Islet precursor cell (in vitro differentiated cells): ENCODE data around the gene RNASE7.

Experiments
- DNase-seq: peaks from one replicate; pipeline ENCODE4 v3.0.0-alpha.2; 2018

RNASE7 gene

GRCh38 chr14:21043974-21044618, 1.9 kb downstream of the RNASE7 start:
- DNase-seq = peak; percentile 82

- DNase-seq = peak; percentile 9
These were observed 5.2 kb downstream of the RNASE7 start for GRCh38 chr14:21047378-21047781.

GRCh38 chr14:21048638-21049037, 6.5 kb downstream of the RNASE7 start:
- peak; percentile 8 for DNase-seq

- no peak for DNase-seq
These were observed 7.1 kb downstream of the RNASE7 start for GRCh38 chr14:21049271-21049673.

GRCh38 chr14:21050597-21050996, 8.4 kb downstream of the RNASE7 start:
- DNase-seq = no peak

- peak; percentile 45 for DNase-seq
These were observed 11.3 kb downstream of the RNASE7 start for GRCh38 chr14:21053184-21054122.

- peak; percentile 41 for DNase-seq
These were observed 12.1 kb downstream of the RNASE7 start for GRCh38 chr14:21054123-21054767.

- DNase-seq = no peak
These were observed 12.6 kb downstream of the RNASE7 start for GRCh38 chr14:21054768-21055145.

- DNase-seq = peak; percentile 46
These were observed 13.4 kb downstream of the RNASE7 start for GRCh38 chr14:21055432-21056117.

GRCh38 chr14:21056520-21057163, 14.5 kb downstream of the RNASE7 start:
- no peak for DNase-seq

GRCh38 chr14:21057803-21058675, 15.9 kb downstream of the RNASE7 start, which contains the start of gene RNASE8:
Gene RNASE8, plus strand, starts transcription at chr14:21057822. Its CDS starts 71 bp downstream, at chr14:21057893.
- DNase-seq = no peak

GRCh38 chr14:21058903-21059302, 16.7 kb downstream of the RNASE7 start:
- no peak for DNase-seq

- no peak for DNase-seq
These were observed 17.9 kb downstream of the RNASE7 start for GRCh38 chr14:21059842-21060613.

- no peak for DNase-seq
These were observed 18.6 kb downstream of the RNASE7 start for GRCh38 chr14:21060614-21061346.

GRCh38 chr14:21061347-21061668, 19.1 kb downstream of the RNASE7 start:
- DNase-seq = no peak

GRCh38 chr14:21063479-21063878, 21.3 kb downstream of the RNASE7 start:
- peak; percentile 75 for DNase-seq

- DNase-seq = no peak
These were observed 24.8 kb downstream of the RNASE7 start for GRCh38 chr14:21066882-21067502.

GRCh38 chr14:21068521-21069387, 26.6 kb downstream of the RNASE7 start:
- peak; percentile 78 for DNase-seq
